RPMI7951 (cell line): ENCODE results near the gene RBM8A. TPM values are rescaled to one million over a fixed set of nuclear protein-coding genes. Genes with fewer than 3 reads are reported as not detected.
A peak's percentile ranks its signal among the peaks of the same experiment; 100 is the strongest.

ENCODE experiments used
- DNase-seq: peaks from one replicate; pipeline ENCODE4 v3.0.0-alpha.2; 2012; ENCODE audit warnings: low read depth
- total RNA-seq: library from RNA; depleted of rRNA; stranded (reverse); fragments of >200 nt; shearing (Covaris generic); gene quantifications from 2 replicates; pipeline ENCODE4 v1.2.3, GENCODE V29; 2014; rRNA removed

Gene RBM8A
- 173 and 182 TPM in 2 replicates for total RNA-seq

DNA sequence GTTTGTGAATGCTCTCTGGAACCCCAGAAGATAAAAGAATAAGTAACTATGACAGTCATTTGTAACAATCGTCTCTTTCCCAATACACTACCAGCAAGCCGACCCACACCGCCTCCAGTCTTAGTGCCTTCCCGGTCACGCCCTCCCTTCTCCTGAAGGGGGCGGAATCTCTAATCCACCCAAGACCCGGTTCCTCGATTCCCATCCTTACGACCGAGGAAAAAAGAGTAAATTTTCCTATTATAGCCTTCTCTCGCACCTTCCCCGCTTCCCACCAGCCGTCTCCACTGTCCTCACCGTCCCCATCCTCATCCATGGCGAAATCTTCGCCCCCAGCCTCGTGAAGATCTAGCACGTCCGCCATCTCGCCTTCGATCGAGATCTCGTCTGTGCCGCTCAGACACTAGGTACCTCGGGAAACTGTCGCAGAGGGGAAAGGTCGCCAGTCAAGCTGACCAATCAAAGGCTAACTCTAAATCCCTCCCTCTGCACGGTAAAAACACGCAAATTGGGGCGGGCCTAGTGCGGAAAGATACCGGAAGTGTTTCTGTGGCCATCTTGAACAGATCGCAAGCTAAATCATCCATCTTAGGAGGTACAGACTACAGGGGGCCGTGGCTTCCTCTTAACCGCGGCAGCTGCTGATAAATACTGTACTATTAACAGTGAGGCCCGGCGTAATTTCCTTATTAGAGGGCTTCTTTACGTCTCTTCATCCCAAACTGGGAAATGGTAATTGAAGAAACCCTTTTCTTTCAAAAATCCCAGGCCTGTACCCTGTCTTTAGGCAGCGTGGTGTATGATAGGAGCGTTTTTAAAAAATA lies at the start of gene RBM8A:
Gene RBM8A, minus strand, starts transcription at position 422 of the 824 bp plus-strand sequence. Its CDS starts 58 bp downstream, at position 364.
- peak; percentile 97 for DNase-seq

DNA sequence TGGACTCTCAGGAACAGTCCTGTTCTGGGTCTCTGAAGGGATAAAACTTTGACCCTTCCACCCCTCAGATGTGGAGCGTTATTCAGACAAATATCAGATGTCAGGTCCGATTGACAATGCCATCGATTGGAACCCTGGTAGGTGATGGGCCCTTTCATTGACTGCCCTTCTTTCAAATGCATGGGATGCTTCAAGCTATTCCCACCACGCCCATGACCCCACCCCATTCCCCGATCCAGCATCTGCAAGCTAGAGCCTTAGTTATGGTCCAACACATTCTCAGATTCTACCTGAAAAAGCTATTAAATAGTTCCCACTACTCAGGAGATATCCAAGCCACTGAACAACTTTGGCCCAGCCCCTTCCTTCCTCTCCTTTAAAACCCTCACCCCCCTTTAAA lies 49.7 kb upstream of the RBM8A start:
- DNase-seq: no peak

- DNase-seq: no peak
Measured at GRCh38 chr1:145975216-145975615, 47.9 kb upstream of the RBM8A start.

- DNase-seq: no peak
Measured at GRCh38 chr1:145974721-145975120, 47.4 kb upstream of the RBM8A start.

- no peak for DNase-seq
Measured at GRCh38 chr1:145972580-145972979, 45.3 kb upstream of the RBM8A start.

GRCh38 chr1:145967288-145967687 lies 40.0 kb upstream of the RBM8A start:
- DNase-seq: no peak

DNA sequence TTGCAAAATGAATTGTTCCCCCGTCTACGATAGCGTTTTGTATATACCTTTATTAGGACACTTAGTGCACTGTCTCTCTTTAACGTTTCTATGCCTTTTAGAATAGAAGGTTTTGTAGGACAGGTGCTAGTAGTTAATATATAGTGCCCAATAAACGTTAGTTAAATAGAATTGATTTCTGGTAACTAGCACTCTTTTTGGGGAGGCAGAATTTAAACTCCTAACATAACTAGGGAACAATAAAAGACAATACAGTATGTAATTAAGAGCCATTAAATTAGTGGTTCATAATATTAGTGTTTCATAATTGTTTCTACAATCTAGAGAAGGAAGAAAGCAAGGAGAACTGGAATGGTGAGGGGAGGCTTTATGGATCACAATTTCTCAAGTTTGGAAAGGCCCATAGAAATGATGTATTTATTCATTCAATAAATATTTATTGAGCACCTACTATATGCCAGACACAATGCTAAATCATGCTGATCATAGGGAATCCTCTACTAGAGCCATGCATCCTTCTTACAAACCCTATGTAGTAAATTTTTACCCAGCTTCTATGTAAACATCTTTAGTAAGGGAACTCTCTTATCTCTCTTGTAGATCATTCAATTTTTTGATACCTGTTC lies 37.9 kb upstream of the RBM8A start:
- DNase-seq: no peak

DNA sequence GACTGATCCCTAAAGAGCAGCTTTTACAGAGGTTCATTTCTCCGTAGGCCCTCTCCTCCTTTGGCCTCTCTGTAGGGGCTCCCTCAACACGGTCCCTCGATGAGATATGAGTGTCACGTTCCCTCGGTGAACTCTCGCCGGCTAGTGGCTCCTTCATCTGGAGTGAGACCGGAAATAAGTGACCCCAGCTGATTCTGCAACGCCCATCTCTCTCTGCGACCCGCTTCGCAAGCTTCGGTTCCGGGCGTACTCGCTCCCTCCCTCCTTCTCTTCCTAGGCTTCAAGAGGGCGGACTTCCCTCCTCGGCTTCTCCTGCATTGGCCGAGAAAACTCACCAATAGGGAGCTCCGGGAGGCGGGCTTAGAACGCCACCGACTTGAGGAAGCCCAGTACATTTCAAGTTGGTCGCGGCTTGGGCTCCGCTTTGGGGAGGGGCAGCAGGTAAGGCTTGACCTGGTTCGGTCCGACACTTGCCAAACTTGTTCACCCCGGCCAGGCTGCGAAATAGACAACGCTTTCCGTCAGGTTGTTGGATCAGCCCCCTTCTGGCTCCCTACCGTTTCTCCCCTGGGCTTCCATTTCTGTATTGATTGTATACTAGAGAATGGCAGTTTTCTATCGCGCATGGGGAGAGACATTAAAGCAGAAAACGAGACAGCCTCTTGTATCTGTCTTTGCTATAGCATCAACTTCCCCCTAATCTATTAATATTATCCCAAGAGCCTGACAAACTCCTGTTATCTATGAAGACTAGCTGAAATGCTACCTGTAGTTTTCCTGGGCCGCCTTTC lies 37.2 kb upstream of the RBM8A start, which contains the start of the genes ANKRD34A and POLR3GL:
Gene ANKRD34A, minus strand, starts transcription at position 248 of the 791 bp plus-strand sequence. CDS start 2,816 bp downstream, outside the sequence.
Gene POLR3GL, plus strand, starts transcription at position 363 of the 791 bp plus-strand sequence. CDS start 10,176 bp downstream, outside the sequence.
- DNase-seq: peak; percentile 90

DNA sequence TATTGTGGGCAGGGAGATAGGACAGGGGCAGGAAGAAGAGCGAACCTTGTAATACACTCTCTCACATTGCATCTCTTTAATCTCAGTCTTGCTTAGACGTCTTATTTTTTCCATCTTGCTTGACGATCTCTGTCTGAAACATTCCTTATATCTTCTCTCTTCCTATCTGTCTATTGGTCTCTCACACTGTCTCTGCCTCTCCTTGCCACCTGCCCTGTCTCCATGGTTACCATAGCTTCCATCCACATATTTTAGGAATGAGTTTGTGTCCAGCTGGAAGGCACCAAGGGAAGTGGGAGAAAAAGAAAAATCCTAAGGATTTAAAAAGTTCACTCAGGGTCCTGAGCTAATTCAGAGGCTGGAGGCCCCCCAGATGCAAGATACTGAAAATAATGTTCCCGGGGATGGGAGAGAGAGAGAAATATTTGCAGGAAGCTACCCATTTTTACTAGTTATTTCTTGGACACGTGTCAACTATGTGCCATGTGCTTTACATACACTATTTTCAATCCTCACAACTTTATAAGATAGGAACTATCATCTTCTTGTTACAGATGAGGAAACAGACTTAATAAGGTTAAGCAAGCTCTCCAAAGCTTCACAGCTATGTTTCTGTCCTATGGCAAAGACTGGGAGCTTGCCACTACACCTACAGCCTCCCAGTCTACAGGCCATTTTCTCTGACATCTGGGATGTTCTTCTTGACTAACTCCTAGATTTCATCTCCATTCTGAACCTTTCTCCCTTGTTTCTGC lies 36.2 kb upstream of the RBM8A start:
- DNase-seq: peak; percentile 67

DNA sequence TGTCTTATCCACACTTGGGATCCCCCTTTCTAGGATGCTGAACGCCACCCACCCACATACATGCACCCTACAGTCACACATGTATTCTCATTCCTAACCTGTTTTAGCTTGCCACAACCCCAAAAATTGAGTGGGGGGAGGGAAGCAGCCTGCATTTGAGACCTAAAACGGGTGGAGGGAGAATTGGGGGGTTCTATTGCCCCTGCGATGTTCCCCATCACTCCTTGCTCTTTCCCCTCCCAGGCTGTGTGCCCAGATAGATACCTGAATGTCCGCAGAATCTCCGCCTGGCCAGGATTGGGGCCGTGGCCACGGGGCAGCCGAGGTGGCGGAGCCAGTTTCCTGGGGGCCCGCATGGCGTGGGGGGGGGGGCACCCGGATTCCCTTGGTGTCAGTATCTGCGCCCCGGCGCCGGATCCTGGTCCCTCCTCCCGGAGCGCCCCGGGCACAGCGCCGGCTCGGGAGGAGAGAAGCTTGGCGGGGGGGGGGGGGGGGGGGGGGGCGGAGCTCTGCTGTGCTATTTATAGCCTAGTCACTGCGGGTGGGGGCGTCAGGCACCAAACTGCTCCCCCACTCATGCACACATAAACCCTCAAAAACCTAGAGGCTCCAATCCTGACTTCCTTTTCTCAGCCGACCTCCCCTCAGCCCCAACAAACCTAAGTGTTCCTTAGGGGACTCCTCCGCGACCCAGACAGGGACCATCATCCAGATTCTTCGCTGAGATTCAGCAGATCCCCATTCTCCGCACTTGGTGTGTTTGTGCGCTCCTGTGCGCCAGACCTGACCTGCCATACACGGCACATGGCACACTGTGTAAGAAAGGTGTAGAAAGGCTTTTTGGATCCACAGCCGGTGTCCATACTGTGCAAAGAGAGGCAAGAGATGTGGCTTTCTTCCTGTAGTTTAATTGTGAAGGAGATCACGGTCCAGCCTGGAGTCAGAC lies 35.1 kb upstream of the RBM8A start:
- DNase-seq: peak; percentile 42

GRCh38 chr1:145961425-145962156 lies 34.3 kb upstream of the RBM8A start:
- peak; percentile 24 for DNase-seq

DNA sequence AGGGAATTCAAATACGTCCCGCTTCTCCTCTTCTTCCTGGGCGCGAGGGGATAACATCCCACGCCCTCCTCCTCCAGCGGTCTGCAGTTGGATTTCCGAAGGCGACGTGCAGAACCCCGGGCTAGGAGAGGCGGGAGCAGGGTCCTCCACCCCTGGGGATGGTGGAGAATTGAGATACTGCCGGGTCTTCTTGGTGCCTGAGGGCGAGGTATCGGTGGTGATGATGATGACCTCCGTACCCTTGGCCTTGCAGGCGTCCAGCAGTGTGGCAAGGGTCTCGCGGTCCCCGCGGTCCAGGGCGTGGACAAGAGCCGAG lies 33.8 kb upstream of the RBM8A start:
- DNase-seq: no peak

GRCh38 chr1:145960468-145961108 lies 33.3 kb upstream of the RBM8A start:
- DNase-seq: peak; percentile 68

- DNase-seq: no peak
Measured at GRCh38 chr1:145959957-145960467, 32.7 kb upstream of the RBM8A start.

DNA sequence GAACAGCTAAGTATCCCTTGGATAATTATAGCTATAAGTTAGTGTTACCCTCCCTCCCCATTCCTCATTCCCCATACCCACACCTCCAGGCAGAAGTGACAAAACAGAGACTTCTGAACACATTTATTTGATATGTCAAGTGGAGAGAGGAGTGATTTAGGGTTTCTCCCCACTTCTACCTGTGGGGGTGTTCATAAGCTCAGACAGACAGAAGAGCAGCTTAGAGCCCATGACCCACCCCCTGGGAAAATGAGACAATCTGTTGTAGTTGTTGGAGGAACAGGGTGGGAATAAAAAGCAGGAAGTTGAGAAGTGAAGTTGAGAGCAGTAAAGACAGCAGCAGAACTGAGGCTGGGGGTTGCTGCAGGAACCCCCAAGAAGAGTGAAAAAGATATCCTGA lies 32.0 kb upstream of the RBM8A start:
- DNase-seq: no peak

- DNase-seq: no peak
Measured at GRCh38 chr1:145958734-145959133, 31.4 kb upstream of the RBM8A start.

- DNase-seq: peak; percentile 96
Measured at GRCh38 chr1:145957443-145958319, 30.4 kb upstream of the RBM8A start, which contains the start of gene LIX1L. TSS of gene LIX1L (minus strand) at chr1:145958017. CDS start at chr1:145957927, 90 bp downstream.
